Stimulated activated CD4-positive, alpha-beta T cell treated with anti-CD3 and anti-CD28 coated beads, TNF-alpha, amount 100 ng/mL, for 4 hours (primary cell): ENCODE results near the gene PPFIBP2.

Experiments
- DNase-seq, 3 experiments: peaks; one replicate each; pipeline ENCODE4 v3.0.0-alpha.2; 2020; ENCODE audit warnings: low read depth in 3 of 3

PPFIBP2 gene

DNA sequence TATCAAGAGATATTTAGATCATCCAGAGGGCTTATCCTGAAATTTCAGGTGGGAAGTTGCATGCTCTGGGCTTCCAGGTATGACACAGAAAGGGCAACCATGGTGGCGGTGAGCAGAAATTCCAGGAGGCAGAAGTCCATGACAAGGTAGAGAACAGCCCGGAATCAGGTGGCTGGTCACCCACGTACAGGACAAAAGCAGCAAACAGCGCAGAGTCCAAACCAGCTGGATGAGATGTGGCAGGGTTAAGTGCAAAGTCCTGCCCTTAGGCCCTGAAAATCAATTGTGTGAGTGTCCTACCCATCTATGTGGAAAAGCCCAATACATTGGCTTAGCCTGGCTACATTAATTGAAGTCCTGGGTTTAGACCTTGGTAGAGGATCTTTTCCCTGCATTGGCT is 11.6 kb downstream of the PPFIBP2 start:
- no peak for DNase-seq

DNA sequence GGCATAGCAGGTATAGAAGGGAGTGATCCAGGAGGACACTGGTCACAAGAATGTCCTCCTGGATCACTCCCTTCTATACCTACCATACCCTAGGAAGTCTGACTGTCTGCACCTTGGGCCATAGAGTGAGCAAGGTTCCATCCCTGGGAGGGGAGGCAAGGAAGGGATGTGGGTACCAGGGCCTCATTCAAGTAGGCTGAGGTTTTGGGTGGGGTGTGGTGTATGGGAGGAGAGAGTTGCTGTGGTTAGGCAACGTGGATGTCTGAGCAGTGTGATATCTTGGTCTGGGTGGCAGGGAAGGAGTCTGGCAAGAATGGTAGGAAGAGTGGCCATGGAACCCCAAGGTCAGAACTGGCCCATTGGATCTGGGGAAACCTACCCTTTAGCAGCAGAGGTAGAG is 13.2 kb downstream of the PPFIBP2 start:
- no peak for DNase-seq

DNA sequence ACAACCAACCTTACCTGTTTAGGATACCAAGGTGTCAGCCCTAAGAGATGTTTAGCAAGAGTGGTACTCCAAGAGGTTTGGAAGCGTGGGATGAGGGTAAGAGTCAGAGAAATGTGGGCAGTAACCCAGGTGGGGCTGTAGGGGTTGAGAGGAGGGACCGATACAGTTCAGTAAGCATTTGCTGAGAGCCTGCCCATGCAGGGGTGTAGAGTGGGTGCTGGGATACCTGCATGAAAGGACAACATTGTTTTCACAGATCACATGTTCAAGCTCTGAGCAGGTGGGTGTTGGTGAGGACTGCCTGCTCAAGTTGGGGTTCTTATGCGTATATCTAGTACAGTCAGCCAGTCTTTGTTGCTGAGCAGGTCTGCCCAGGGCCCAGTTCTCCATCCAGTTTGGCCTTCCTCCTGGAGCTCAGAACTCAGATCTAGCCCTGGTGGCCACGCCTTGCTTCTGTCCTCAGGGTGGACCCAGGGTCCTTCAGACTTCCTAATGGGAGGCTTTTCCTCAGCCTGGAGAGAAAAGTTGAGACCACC is 14.8 kb downstream of the PPFIBP2 start:
- DNase-seq, result no peak

DNA sequence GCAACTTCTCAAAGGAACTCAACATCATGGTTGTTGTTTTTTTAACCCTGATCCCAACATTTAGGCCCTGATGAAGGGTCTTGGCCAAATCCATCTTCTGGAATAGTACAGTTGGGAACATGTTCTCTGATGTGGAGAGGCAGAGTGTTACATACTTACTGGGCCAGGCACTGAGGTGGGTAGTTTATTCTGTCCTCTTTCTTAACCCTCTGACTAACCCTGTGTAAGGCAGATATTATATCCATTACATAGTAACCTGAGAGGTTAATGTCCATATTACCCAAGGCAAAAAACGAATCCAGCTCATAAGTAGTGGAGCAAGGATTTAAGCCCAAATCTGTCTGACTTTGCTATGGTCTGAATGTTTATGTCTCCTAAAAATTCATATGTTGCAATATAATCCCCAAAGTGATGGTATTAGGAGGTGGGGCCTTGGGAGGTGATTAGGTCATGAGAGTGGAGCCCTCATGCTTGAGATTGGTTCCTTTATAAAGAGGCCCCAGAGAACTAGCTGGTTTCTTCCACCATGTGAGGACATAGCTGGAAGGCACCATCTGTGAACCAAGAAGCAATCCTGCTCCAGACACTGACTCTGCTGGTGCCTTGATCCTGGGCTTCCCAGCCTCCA is 16.3 kb downstream of the PPFIBP2 start:
- no peak for DNase-seq

DNA sequence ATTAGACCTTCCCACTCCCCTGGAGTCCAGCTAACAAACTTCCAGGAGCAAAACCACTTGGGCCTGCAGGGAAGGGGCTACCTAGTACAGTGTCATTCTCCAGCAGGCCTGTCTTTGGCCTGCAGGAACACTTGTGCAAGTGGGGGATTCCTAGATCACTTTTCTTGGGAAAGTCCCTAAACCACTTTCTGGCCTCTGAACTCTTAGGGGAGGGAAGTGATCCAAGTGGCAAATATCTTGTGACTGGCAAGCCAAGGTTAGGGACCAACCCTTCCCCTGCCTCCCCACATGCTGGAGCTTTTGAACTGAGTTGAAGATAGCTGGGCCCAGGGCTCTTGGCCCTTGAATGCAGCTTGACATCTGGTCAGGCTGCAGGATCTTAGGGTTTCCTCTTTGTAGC is 17.2 kb downstream of the PPFIBP2 start:
- no peak for DNase-seq

DNA sequence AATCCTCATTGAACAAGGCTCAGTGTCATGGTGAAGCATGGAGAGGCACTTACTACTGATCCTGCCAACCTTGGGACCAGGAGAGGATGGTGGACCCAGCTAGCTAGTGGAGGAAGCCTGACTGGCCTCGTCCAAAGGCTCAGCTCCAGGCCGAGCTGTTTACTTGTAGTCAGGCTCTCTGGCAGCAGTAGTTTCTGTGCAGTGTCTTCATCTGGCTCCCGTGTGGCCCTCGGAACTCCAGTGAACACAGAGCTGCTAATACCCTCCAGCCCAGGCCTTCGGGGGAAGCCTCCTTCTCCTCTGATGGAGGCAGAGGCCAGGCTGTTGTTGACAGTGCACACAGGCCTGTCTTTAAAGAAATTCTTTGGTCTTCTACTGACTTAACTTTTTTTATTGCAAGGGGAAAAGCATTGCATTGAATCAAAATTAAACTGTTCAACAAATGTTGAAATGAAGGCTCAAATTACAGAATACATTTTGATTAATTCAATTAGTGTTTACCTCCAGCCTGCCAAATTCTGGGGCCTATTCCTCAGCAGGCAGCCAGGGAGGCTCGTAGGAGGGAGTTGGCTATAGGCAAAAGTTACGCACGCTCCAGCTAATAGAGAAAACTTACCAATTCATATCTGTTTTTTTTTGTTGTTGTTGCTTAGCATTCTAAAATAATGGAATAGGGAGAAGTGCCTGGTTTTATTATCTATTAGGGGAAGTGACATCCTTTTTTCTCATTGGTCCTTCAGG is 18.8 kb downstream of the PPFIBP2 start:
- no peak for DNase-seq

DNA sequence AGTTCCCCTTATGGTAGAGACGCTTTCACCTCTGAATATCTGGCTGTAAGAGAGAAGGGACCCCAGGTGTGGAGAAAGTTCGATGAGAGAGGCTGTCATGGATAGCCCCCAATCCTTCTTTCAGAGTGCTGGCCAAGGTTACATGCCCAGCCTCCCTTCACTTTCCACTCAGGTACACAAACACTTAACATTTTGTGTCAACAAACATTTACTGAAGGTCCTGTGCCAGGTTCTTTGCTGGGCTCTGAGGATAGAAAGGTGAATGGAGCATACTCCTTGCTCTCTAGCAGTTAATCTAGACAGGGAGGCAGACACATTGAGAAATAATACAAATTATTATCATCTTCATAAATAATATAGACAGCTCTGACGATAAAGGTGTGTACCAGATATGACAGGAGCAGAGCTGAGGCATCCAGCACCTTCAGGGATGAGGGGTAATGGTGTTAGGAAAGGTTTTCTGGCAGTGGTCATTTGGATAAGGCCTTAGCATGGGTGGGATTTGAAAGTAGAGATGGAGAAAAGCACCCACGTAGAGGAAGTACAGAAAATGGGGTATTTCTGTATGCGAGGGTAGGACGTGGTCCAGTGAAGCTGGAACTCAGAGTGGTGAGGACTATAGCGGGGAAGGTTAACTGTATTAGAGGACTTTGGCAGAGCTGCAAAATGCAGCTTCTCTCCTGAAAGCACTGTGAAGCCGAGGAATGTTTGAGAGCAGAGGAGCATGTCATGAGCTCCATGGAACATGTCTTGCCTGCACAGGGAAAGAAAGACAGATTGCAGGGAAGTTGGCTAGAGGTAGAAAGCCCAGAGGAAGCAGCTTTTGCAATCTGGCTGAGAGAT is 19.6 kb downstream of the PPFIBP2 start:
- DNase-seq, result no peak

DNA sequence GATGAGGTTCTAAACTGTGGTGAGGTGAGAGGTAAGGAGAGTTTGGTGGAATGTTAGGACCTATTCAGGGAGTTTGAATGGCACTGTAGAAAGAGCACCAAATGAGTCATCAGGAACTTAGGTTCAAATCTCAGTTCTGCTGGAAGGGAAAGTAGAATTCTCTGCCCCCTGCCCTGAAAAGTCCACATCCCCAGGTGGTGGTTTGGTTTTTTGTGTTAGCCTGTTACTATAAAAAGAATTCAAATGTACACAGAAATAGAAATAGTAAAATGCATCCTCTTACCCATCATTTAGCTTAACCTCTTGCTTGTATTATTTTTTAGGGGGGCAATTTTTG is 20.2 kb downstream of the PPFIBP2 start:
- DNase-seq, result no peak

DNA sequence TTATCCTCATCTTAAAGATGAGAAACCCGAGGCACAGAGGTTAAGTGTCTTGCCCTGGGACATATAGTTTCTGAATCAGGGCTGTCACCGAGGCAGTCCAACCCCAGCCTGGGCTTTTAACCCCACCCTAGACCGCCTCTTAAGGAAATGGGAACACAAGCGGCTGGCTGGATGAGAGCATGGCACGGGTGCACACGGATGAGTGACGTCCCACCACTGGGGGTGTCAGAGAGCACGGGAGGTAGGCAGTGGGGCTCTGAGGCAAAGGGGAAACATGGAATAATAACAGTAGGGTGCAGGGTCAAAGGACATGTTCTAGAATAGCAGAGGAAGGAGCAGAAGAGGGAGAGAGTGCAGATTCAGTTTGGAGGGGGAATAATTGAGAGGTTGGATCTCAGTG is 22.3 kb downstream of the PPFIBP2 start:
- no peak for DNase-seq

DNA sequence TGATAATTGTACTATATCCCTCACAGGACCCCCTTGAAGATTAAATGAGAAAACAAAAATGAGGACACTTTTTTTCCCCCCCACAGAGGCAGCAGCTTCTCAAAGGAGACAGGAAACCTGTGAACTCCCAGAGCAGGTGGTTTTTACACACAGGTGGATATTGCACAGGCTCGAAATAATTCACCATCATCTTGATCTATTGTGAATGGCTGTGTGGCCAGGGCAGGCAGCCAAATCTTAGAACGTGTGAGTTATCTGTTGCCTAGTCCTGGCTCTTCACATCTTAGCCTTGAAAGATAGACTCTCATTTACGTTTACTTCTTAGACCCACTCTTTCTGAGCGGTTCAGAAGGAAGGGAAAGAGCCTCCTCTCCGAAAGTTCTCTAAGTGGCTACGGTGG is 23.5 kb downstream of the PPFIBP2 start:
- DNase-seq, result no peak

DNA sequence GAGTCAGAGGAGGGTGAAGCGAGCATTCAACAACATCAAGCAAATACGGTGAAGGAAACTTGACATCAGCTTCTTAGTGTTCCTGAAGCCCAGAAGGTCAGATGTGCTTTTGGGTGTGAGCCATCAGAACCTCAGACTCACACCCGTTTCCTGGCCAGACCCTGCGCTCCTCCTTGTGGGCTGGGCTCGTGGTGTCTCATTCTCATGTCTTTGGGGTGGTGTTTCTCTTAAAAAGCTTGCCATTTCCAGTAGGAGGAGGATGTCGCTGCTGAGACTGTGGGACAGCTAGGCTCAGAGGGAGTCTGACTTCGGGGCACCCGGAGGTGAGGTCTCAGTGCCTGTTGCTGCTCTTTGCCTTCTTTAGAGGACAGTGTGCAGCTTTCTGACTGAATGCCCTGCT is 24.2 kb downstream of the PPFIBP2 start:
- no peak for DNase-seq

DNA sequence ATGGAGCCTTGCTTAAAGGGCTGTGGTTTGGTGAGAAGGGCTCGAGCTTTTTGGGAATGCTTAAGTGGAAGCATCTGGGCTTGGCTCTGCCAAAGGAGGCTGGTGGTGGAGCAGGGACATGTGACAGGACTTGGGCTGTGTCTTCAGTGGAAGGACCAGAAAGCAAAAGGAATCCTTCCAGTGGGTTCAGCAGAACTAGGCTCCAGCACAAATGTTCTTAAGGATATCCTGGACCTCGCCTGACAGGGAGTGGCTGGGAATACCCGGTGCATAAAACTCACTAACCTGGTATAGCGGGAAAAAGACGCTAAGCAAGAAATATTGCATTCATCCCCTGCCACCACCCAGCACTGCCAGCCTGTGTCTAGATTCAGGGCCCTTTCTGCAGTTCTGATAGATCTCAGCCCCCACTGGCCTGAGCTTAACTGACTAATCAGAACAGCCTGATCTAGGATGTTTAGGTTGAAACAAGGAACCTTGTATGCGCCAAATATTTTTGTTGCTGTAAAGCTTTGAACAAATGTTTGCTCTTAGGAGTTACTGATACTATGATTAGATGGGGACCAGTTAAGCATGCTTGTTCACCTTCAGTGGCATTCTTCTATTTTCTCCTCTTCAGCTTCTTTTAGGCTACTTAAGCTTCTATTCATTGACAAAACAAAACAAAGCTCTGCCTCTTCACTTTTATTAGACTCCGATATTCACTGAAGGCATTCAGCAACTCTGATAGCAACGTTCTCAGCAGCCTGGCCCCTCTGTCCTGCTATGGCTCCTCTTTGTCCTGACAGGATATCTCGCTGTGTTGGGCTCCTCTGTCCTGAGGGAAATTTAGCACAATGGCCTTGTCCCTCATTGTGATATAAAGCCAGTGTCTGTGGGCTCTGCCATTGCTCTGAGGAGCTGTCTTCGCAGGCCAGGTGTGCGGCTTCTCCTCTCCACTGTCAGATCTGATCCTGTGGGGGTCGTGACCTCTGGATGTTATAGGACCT is 25.0 kb downstream of the PPFIBP2 start:
- no peak for DNase-seq

DNA sequence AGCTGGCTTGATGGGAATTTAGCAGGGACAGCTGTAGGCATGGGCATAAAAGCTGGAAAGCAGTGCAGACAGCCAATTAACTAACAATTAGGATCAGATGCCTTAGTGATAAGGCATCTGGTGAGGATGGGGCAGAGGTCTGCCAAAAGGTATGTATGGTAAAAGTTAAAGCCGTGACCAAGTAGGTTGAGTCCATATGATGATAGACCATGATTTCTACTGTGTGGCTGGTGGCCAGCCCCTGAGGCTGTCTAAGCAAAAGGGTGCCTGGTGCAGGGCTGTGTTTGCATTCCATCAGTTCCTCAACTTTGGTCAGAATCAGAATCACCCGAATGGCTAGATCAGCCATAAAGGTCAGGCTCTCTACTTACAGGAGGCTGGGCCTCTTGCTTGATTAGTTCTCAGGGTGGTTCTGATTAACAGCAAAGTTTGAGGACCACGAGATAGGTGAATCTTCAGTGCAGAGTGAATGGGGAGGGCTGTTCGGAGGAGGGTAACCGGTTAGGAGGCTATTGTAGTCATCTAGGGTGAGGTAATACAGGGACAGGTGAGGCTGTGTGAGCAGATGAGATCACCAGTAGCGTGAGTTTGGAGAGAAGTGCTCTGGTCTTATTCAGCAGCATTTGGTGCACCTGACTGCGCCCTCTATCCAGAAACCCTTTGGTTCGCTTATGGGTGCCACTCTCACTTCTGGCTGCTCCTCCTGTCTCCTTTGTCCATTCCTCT is 27.2 kb downstream of the PPFIBP2 start:
- no peak for DNase-seq

DNA sequence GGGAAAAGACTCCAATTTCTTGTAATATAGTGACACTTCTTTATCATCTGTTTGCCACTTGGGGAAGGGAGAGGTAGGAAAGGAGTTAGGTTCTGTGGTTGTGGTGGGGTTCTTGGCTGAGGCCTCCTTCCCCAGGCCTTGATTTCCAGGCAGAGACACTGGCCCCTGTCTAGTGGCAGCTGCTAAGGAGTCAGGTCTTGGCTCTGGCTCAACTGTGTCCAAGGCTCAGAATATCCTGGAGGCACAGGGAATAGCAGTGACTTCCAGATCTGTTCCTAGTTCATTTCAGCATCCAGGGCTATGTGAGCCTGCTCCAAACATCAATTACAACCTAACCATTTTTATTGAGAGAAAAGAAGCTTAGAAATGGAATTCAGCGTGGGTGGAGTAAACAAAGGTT is 29.5 kb downstream of the PPFIBP2 start:
- no peak for DNase-seq

DNA sequence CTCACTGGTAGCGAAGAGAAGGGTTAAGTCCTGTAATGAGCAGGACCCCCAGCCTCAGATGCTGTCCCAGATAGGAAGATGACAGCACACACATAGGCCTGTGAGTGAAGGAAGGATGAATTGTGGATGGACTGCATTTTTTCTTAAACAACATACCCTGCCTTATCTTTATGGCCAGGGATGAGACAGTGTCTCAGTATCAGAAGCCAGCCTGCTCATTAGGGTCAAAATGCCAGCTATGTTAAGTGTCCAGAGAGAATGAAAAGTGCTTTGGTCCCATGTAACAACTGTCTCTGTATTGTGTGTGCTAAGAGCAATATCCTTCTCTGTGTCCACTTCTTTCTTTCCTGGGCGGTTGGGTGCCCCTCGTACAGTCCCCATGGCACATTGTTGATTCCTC is 30.2 kb downstream of the PPFIBP2 start:
- no peak for DNase-seq

DNA sequence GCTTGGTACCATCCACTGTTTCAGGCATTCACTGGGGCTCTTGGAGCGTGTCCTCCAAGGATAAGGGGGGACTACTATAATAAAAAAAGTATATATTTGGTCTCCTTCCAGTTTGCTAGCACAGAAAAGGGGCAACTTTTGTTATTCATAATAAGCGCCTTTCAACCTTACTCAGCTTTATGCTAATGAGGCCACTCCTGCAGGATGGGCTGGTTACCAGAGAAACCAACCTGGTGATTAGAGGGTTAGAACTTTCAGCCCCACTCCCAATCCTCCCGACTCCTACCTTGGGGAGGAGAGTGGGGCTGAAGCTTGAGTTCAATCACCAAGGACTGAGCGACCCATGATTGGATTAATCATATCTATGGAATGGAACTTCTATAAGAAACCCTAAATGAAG is 31.8 kb downstream of the PPFIBP2 start:
- no peak for DNase-seq

DNA sequence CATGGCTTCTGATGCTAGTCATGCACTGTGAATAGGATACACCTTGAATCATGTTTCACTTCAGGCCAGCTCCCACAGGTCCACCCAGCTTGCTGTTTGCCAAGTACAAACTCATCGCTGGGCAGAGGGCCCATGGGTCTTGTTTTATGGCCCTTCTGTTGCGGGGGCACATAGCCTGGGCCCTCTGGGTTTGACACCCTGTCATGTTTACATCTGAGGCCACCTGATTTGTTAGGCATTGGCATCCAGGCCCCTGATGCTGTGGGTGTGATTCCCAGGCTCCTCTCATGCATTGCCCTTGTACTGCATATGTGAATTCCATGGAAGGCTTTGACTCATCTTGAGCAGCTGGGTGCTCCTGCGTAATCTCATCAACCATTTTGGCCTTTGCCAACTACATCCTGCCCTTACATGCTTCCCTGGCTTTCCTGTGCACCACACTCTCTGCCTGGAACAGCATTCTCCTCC is 32.6 kb downstream of the PPFIBP2 start:
- DNase-seq, result no peak

DNA sequence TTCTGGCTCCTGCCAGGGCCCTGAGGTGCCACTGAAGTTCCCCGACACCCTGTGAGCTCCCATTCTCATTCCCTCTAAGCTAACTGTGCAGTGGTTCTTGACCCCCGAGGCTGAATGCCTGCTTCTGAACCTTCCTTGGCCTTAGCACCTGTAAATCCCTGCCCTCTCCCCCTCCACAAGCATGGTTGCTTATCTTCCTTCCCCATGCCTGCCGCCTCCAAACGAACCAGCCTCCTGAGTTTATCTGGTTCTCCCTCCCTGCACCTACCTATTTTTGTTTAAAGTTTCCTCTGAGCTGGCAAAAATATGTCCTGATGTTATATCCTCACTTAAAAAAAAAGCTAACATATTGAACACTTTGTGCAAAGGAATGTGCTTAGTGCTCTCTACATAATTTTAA is 33.9 kb downstream of the PPFIBP2 start:
- DNase-seq, result no peak

DNA sequence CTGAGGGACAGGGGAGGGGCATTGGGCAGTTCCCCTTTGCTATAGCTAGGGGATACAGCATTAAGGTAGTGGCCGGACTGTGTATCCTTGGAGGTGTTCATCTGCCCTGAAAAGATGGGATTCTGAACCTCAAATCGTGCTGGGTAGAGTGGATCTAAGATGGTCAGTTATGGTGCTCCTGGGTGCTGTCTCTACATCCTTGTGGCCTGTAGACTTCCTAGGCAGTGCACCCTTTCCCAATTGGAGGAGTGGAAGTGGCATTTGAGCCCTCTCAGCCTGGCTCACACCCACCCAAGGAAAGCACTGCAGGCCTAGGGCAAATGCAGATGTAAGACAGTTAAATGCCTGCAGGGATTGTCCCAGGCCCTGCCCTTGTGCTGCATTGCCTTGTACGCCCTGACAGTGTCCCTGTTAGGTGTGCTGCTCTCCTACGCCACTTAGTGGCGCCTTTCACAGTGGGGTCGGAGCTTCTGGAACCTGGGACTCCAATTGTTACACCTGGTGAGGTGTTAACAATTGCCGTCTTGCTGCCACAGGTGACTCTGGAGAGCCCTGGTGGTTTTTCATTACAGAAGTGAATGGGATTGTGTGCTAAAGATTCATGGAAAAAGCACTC is 35.0 kb downstream of the PPFIBP2 start:
- DNase-seq, result no peak

DNA sequence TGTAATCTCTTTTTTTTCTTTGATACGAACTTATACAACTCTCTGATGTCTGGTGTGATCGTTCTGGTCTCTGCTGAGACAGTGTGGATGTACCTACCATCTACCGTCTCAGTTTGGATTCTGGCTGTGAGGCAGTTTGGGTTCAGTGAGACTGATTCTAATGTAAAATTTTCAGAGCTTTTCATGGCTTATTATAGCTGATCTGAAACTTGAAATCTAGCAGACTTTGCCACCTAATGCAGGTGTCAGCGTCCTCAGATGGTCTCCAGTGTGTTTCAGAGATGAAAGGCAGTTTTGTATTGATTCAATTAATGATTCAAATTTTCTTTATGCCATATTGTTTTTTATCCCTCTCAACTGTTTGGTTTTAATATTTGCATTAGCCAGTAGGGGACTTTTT is 35.9 kb downstream of the PPFIBP2 start:
- DNase-seq, result no peak
